ENCODE results near the gene P2RX7.

Gene P2RX7

GRCh38 chr12:121236776-121237175 lies 104.1 kb downstream of the P2RX7 start:
- no peak for DNase-seq

- no peak for DNase-seq
Observed at GRCh38 chr12:121237415-121237814, 104.7 kb downstream of the P2RX7 start.

Data from NCI-H82 (cell line).